Measurements from ENCODE around the gene XCL1. TPM values are rescaled to one million over a fixed set of nuclear protein-coding genes. Genes with fewer than 3 reads are reported as not detected.
"Not testable (repeated sequence)": the region's sequence is repeated elsewhere in the genome, so short reads cannot be mapped to it uniquely, and the experiment has no call there.

XCL1 gene
- total RNA-seq, 1 experiment from 2014 or later: not detected

DNA sequence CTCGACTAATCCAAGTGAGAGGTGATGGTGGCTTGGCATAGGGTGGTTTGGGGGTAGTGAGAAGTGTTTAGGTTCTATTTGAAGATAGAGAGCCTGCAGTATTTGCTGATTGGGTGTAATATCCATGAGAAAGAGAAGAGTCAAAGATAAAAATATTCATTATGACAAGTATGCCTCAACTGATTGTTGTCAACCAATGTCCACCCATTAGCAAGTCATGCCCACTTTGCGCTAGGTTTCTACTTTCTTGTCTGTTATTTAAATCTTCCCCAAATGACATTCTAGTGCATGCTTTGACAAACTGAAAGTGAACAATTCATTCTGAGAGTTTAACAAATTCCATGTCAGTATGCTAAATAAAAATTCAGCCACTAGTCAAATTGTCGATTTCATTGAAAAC, 3.8 kb upstream of the XCL1 start:
- Histone ChIP-seq H3K36me3 (ENCODE audit: insufficient read depth, low read length, poor library complexity, severe bottlenecking) (no peaks in the 10 kb centered on the region), H3K27ac (ENCODE audit: low read depth, low read length, poor library complexity, severe bottlenecking) (no peak overlapping the region), H3K27me3 (replicated peaks; ENCODE audit: insufficient read depth, low read depth, low read length, poor library complexity) (no peaks in the 10 kb centered on the region), H3K9me3 (ENCODE audit: low read depth, low read length, poor library complexity, severe bottlenecking) (no peaks in the 10 kb centered on the region), H3K4me1 (ENCODE audit: insufficient read depth, low read length, poor library complexity, severe bottlenecking) (no peaks in the 10 kb centered on the region), H3K4me3 (ENCODE audit: low read depth, low read length, poor library complexity, severe bottlenecking) (no peak overlapping the region)
- POLR2A ChIA-PET (ENCODE audit: low non-redundant PET): no interaction called here
- CTCF ChIA-PET: no interaction called here
- no peak for TF ChIP-seq CTCF (conservative IDR thresholded peaks at IDR 0.05; ENCODE audit: low read depth, low read length)
- no peak for TF ChIP-seq EZH2 (IDR thresholded peaks at IDR 0.05; ENCODE audit: borderline replicate concordance, low read depth, low read length, poor library complexity, severe bottlenecking)
- no peak for DNase-seq (ENCODE audit: low spot score)
- BruUV-seq (replicated peaks): no TSS peak
- intact Hi-C loops (cut with micrococcal nuclease; ENCODE audit: unreplicated experiment): loop anchor here (5.0 kb wide), 1 partner anchor 230 kb away; no protein-coding TSS in a partner anchor

GRCh38 chr1:168574234-168574633, 2.2 kb upstream of the XCL1 start:
- H3K27ac ChIP-seq (ENCODE audit: low read depth, low read length, poor library complexity, severe bottlenecking); CTCF ChIA-PET; POLR2A ChIA-PET (ENCODE audit: low non-redundant PET); H3K27me3 ChIP-seq (replicated peaks; ENCODE audit: insufficient read depth, low read depth, low read length, poor library complexity); H3K36me3 ChIP-seq (ENCODE audit: insufficient read depth, low read length, poor library complexity, severe bottlenecking); H3K9me3 ChIP-seq (ENCODE audit: low read depth, low read length, poor library complexity, severe bottlenecking); H3K4me1 ChIP-seq (ENCODE audit: insufficient read depth, low read length, poor library complexity, severe bottlenecking); BruUV-seq (replicated peaks); H3K4me3 ChIP-seq (ENCODE audit: low read depth, low read length, poor library complexity, severe bottlenecking): not testable (repeated sequence)
- peak; percentile 50 for TF ChIP-seq CTCF (conservative IDR thresholded peaks at IDR 0.05; ENCODE audit: low read depth, low read length)
- peak; percentile 51 for DNase-seq (ENCODE audit: low spot score)
- intact Hi-C loops (cut with micrococcal nuclease; ENCODE audit: unreplicated experiment): loop anchor here (2.0 to 5.0 kb wide), 2 partner anchors 133 to 232 kb away; no protein-coding TSS in a partner anchor

- POLR2A ChIA-PET (ENCODE audit: low non-redundant PET): not testable (repeated sequence)
- CTCF ChIA-PET: interaction anchor here (0.6 kb wide), 1 partner anchor 138 kb away, joined by 4 read pairs; no protein-coding TSS in a partner anchor
These were observed 2.3 kb downstream of the XCL1 start for GRCh38 chr1:168578531-168579185.

GRCh38 chr1:168580290-168580689, 3.9 kb downstream of the XCL1 start:
- H3K9me3 ChIP-seq (ENCODE audit: low read depth, low read length, poor library complexity, severe bottlenecking); POLR2A ChIA-PET (ENCODE audit: low non-redundant PET); CTCF ChIA-PET; DNase-seq (ENCODE audit: low spot score); H3K4me3 ChIP-seq (ENCODE audit: low read depth, low read length, poor library complexity, severe bottlenecking); H3K4me1 ChIP-seq (ENCODE audit: insufficient read depth, low read length, poor library complexity, severe bottlenecking); H3K36me3 ChIP-seq (ENCODE audit: insufficient read depth, low read length, poor library complexity, severe bottlenecking); H3K27me3 ChIP-seq (replicated peaks; ENCODE audit: insufficient read depth, low read depth, low read length, poor library complexity); H3K27ac ChIP-seq (ENCODE audit: low read depth, low read length, poor library complexity, severe bottlenecking); BruUV-seq (replicated peaks); intact Hi-C loops (cut with micrococcal nuclease; ENCODE audit: unreplicated experiment): not testable (repeated sequence)

More at GRCh38 chr1:168578531-168579185, 2.3 kb downstream of the XCL1 start:
- DNase-seq (ENCODE audit: low spot score); intact Hi-C loops (cut with micrococcal nuclease; ENCODE audit: unreplicated experiment); BruUV-seq (replicated peaks); H3K9me3 ChIP-seq (ENCODE audit: low read depth, low read length, poor library complexity, severe bottlenecking); H3K4me3 ChIP-seq (ENCODE audit: low read depth, low read length, poor library complexity, severe bottlenecking); H3K27me3 ChIP-seq (replicated peaks; ENCODE audit: insufficient read depth, low read depth, low read length, poor library complexity); H3K27ac ChIP-seq (ENCODE audit: low read depth, low read length, poor library complexity, severe bottlenecking); H3K36me3 ChIP-seq (ENCODE audit: insufficient read depth, low read length, poor library complexity, severe bottlenecking); H3K4me1 ChIP-seq (ENCODE audit: insufficient read depth, low read length, poor library complexity, severe bottlenecking): not testable (repeated sequence)

DNA sequence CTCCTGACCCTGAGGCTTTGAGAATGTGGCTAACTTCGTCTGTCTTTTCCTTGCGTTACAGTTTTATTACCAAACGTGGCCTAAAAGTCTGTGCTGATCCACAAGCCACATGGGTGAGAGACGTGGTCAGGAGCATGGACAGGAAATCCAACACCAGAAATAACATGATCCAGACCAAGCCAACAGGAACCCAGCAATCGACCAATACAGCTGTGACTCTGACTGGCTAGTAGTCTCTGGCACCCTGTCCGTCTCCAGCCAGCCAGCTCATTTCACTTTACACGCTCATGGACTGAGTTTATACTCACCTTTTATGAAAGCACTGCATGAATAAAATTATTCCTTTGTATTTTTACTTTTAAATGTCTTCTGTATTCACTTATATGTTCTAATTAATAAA, 4.6 kb downstream of the XCL1 start:
- H3K36me3 ChIP-seq (ENCODE audit: insufficient read depth, low read length, poor library complexity, severe bottlenecking); DNase-seq (ENCODE audit: low spot score); H3K27ac ChIP-seq (ENCODE audit: low read depth, low read length, poor library complexity, severe bottlenecking); H3K4me3 ChIP-seq (ENCODE audit: low read depth, low read length, poor library complexity, severe bottlenecking); POLR2A ChIA-PET (ENCODE audit: low non-redundant PET); H3K9me3 ChIP-seq (ENCODE audit: low read depth, low read length, poor library complexity, severe bottlenecking); H3K4me1 ChIP-seq (ENCODE audit: insufficient read depth, low read length, poor library complexity, severe bottlenecking); intact Hi-C loops (cut with micrococcal nuclease; ENCODE audit: unreplicated experiment); BruUV-seq (replicated peaks); CTCF ChIA-PET; H3K27me3 ChIP-seq (replicated peaks; ENCODE audit: insufficient read depth, low read depth, low read length, poor library complexity): not testable (repeated sequence)

Measured in A673 (cell line).